ENCODE results near the gene NFATC4. TPM values are rescaled to one million over a fixed set of nuclear protein-coding genes. Genes with fewer than 3 reads are reported as not detected.
A peak's percentile ranks its signal among the peaks of the same experiment; 100 is the strongest.

Gene NFATC4
- total RNA-seq, 1 donor from 2014 or later: 37.0 TPM

GRCh38 chr14:24403294-24403998 is 35.5 kb downstream of the NFATC4 start:
- no peak for TF ChIP-seq CTCF (IDR thresholded peaks at IDR 0.05)
- no peak for DNase-seq
- Histone ChIP-seq H3K4me1 (peaks cover 44% of the 10 kb centered on the region), H3K27me3 (ENCODE audit: low read depth) (no peaks in the 10 kb centered on the region), H3K9me3 (no peaks in the 10 kb centered on the region), H3K27ac (no peak overlapping the region), H3K4me3 (no peak overlapping the region), H3K36me3 (peaks cover 9% of the 10 kb centered on the region)
- intact Hi-C loops (cut with DNase I): no loop called here
- ATAC-seq: peak in 1 of 2 donors; percentile 6

GRCh38 chr14:24404814-24405213 is 36.8 kb downstream of the NFATC4 start:
- Histone ChIP-seq H3K36me3 (peaks cover 22% of the 10 kb centered on the region), H3K27me3 (ENCODE audit: low read depth) (no peaks in the 10 kb centered on the region), H3K9me3 (no peaks in the 10 kb centered on the region), H3K27ac (no peak overlapping the region), H3K4me1 (peaks cover 35% of the 10 kb centered on the region), H3K4me3 (no peak overlapping the region)
- ATAC-seq: no peak
- intact Hi-C loops (cut with DNase I): no loop called here
- no peak for DNase-seq
- TF ChIP-seq CTCF (IDR thresholded peaks at IDR 0.05): no peak

- peaks cover 31% of the 10 kb centered on the region for H3K36me3 ChIP-seq
- no peaks in the 10 kb centered on the region for H3K9me3 ChIP-seq
- H3K27ac ChIP-seq: no peak overlapping the region
- no peaks in the 10 kb centered on the region for H3K27me3 ChIP-seq (ENCODE audit: low read depth)
- DNase-seq (no peak), ATAC-seq (no peak)
- intact Hi-C loops (cut with DNase I): no loop called here
- no peak overlapping the region for H3K4me3 ChIP-seq
- no peak for TF ChIP-seq CTCF (IDR thresholded peaks at IDR 0.05)
- peaks cover 21% of the 10 kb centered on the region for H3K4me1 ChIP-seq
These were observed 38.4 kb downstream of the NFATC4 start for GRCh38 chr14:24406416-24406815.

GRCh38 chr14:24407608-24408325 is 39.8 kb downstream of the NFATC4 start:
- no peak overlapping the region for H3K4me3 ChIP-seq
- no peak for DNase-seq
- ATAC-seq: no peak
- H3K27me3 ChIP-seq (ENCODE audit: low read depth): no peaks in the 10 kb centered on the region
- peaks cover 38% of the 10 kb centered on the region for H3K36me3 ChIP-seq
- no peak overlapping the region for H3K27ac ChIP-seq
- H3K4me1 ChIP-seq: peaks cover 9% of the 10 kb centered on the region
- TF ChIP-seq CTCF (IDR thresholded peaks at IDR 0.05): no peak
- no peaks in the 10 kb centered on the region for H3K9me3 ChIP-seq
- intact Hi-C loops (cut with DNase I): no loop called here

GRCh38 chr14:24408764-24409163 is 40.8 kb downstream of the NFATC4 start:
- H3K27ac ChIP-seq: no peak overlapping the region
- no peak overlapping the region for H3K4me3 ChIP-seq
- peaks cover 48% of the 10 kb centered on the region for H3K36me3 ChIP-seq
- DNase-seq (no peak), ATAC-seq (no peak)
- H3K27me3 ChIP-seq (ENCODE audit: low read depth): no peaks in the 10 kb centered on the region
- no peak for TF ChIP-seq CTCF (IDR thresholded peaks at IDR 0.05)
- intact Hi-C loops (cut with DNase I): no loop called here
- no peaks in the 10 kb centered on the region for H3K9me3 ChIP-seq
- H3K4me1 ChIP-seq: peaks cover 5% of the 10 kb centered on the region

Data from lower lobe of right lung (tissue), 2 donors.